GM12892 (cell line): ENCODE measurements around the gene KDM1B.
"Not testable (repeated sequence)": the region's sequence is repeated elsewhere in the genome, so short reads cannot be mapped to it uniquely, and the experiment has no call there.

Experiments
- DNase-seq: peaks from one replicate; pipeline ENCODE4 v3.0.0; 2011; ENCODE audit not compliant: insufficient read length
- FAIRE-seq: peaks from 2 replicates; lab custom pipeline; 2011; peaks lifted over from hg19 to GRCh38; lab: Jason Lieb, UNC
- POLR2A ChIP-seq: IDR thresholded peaks from 2 replicates; pipeline ENCODE4 v1.6.1; 2011; ENCODE audit warnings: low read depth, low read length, control low read depth
- POLR2AphosphoS5 ChIP-seq: IDR thresholded peaks from 2 replicates; pipeline ENCODE4 v1.6.1; 2011; ENCODE audit warnings: low read depth, low read length, control low read depth
- TAF1 ChIP-seq: IDR thresholded peaks from 2 replicates; pipeline ENCODE4 v1.6.1; 2011; ENCODE audit warnings: low read depth, mild to moderate bottlenecking, control low read depth, low read length, borderline replicate concordance

Gene KDM1B

GRCh38 chr6:18206591-18206990 is 51.4 kb downstream of the KDM1B start:
- TF ChIP-seq POLR2AphosphoS5 (no peak), POLR2A (no peak), TAF1 (no peak)
- no peak for FAIRE-seq
- no peak for DNase-seq

DNA sequence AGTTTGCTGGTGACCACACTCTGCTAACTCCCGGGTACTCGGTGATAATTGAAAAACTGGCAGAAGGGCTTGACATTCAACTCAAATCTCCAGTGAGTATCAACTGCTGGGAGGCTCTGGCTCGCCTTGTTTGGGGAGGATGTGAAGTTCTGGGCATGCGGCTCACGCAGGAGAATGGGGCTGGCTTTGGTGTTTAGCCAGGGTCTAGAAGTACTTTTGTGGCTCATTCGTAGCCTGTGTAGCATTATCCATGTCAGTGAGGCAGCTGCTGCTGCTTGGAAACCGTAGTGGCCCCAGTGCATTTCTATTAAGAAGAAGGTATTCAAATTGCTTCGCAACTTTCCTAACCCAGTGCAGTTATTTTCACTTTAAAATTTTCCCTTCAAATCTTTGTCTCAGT is 52.2 kb downstream of the KDM1B start:
- FAIRE-seq (no peak), DNase-seq (no peak)
- no peak for TF ChIP-seq TAF1
- no peak for TF ChIP-seq POLR2AphosphoS5
- no peak for TF ChIP-seq POLR2A

DNA sequence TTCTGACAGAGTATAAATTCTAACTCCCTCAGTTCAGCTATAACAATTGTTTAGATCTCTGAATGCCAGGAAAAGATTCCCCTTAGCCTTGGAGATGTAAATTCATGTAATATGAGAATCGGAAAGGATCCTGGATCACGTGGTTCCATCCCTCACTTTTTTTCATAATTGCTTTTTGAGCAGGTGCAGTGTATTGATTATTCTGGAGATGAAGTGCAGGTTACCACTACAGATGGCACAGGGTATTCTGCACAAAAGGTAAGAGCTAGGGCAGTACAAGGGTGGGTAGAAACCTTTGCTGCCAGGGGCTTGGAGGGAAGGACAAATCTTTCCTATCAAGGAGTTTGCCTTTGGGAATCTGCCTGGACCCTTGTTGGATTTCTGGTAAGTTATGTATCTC is 52.7 kb downstream of the KDM1B start:
- FAIRE-seq = no peak
- TF ChIP-seq POLR2AphosphoS5 (no peak), POLR2A (no peak), TAF1 (no peak)
- no peak for DNase-seq

DNA sequence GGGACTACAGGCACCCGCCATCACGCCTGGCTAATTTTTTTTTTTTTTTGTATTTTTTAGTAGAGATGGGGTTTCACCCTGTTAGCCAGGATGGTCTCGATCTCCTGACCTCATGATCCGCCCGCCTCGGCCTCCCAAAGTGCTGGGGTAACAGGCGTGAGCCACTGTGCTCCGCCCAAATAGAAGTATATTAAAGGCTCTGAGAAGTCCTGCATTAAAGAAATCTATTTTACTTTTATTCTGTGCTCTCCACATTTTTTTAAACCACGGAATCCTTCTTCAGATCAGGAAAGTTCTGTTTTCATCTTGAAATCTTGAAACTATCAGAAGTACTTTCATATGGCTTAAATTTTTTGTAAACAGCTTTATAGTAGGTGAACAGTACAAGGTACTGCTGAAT is 53.6 kb downstream of the KDM1B start:
- DNase-seq, FAIRE-seq: not testable (repeated sequence)

DNA sequence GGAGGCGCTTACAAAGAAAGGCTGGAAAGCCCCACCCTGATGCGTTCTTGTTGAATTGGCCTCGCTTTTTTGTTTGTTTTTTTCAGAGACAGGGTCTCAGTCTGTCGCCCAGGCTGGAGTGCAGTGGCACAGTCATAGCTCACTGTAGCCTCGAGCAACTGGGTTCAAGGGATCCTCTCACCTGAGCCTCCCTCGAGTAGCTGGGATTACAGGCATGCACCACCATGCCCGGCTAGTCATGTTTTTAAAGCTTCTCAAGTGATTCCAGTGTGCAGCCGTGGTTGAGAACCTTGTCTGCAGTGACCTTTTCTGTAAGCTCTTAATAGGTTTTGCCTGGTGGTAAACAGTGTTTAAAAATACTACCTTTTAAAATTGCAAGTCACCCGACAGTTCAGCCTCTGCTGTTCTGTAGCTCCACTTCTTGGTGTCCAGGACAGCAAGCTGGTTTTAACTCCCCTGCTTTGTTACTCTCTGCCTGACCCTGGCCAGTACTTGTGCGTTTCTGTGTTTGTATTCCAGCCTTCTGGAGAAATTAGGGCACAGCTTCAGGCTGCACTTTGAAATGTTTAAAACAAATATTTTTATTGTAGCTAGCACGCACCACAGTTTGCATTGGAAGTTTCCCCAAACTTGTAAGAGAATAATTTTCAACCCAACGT is 54.4 kb downstream of the KDM1B start:
- TF ChIP-seq POLR2A = no peak
- TF ChIP-seq TAF1 = no peak
- TF ChIP-seq POLR2AphosphoS5 = no peak
- no peak for DNase-seq
- no peak for FAIRE-seq

GRCh38 chr6:18210707-18211106 is 55.5 kb downstream of the KDM1B start:
- FAIRE-seq (no peak), DNase-seq (no peak)
- no peak for TF ChIP-seq POLR2AphosphoS5
- TF ChIP-seq POLR2A = no peak
- no peak for TF ChIP-seq TAF1

DNA sequence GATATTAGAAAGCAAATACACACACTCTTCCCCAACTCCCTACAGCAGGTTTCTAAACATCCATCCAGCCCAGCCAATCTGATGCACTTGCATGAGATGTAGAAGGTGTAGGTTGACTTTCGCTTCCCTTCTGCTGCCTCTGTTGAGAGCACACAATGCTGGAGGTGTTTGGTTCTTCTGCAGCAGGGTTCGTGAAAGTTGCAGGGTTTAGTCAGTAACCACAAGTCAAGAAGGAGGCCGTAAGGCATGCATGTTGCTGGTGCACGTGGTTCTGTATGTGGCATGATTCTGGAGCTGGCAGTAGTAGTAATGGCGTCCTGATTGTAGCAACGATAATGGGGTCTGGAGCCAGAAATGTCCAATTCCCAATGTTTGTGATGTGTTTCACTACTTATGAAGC is 56.1 kb downstream of the KDM1B start:
- DNase-seq (peak; percentile 40), FAIRE-seq (peak; percentile 94)
- TF ChIP-seq TAF1 (0 out of 2 replicates have a peak, but pooled peaks have one; percentile 29), POLR2AphosphoS5 (peak; percentile 38; the same call in 1 of the 2 replicates), POLR2A (peak; percentile 32; the same call in 1 of the 2 replicates)

DNA sequence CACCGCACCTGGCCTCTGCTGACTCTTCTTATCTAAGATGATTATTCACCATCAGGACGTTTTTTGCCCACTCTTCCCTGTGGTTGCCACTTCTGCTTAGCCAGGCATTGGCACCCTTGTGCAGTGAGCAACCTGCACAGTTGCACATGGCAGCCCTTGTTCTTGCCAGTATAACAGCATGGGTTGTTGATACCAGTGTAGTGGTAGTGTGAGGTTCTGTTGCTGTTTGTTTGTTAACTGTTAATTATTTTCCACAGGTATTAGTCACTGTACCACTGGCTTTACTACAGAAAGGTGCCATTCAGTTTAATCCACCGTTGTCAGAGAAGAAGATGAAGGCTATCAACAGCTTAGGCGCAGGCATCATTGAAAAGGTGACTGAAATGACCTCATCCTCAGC is 57.0 kb downstream of the KDM1B start:
- FAIRE-seq (no peak), DNase-seq (no peak)
- TF ChIP-seq POLR2A = no peak
- no peak for TF ChIP-seq POLR2AphosphoS5
- TF ChIP-seq TAF1 = no peak

- TF ChIP-seq POLR2AphosphoS5 = no peak
- FAIRE-seq = no peak
Observed at GRCh38 chr6:18213439-18213838, 58.2 kb downstream of the KDM1B start.

DNA sequence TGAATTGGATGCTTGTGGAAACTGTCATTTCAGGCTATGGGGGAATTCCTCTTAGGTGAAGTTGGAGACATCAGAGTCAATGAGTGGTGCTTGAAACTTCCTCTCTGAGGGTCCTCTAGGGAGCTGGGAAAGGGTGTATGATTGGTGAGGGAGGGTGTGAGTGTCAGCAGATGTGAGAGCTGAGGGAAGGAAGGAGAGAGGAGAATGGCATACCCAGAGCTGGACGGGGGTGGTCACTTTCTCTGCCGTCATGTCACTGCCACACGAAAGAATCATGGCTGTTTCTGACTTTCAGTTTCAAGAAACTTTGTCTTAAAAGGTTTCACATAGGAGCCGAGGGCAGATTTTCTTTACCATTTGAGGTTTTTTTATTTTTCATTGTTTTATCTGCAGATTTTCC is 58.8 kb downstream of the KDM1B start:
- DNase-seq (no peak), FAIRE-seq (peak; percentile 27)
- TF ChIP-seq POLR2A (no peak), TAF1 (no peak), POLR2AphosphoS5 (no peak)

More at GRCh38 chr6:18213439-18213838, 58.2 kb downstream of the KDM1B start:
- no peak for DNase-seq

- TF ChIP-seq POLR2AphosphoS5 = no peak
- TF ChIP-seq POLR2A = no peak
- no peak for TF ChIP-seq TAF1
- no peak for DNase-seq
- no peak for FAIRE-seq
Observed at GRCh38 chr6:18215436-18215835, 60.2 kb downstream of the KDM1B start.

DNA sequence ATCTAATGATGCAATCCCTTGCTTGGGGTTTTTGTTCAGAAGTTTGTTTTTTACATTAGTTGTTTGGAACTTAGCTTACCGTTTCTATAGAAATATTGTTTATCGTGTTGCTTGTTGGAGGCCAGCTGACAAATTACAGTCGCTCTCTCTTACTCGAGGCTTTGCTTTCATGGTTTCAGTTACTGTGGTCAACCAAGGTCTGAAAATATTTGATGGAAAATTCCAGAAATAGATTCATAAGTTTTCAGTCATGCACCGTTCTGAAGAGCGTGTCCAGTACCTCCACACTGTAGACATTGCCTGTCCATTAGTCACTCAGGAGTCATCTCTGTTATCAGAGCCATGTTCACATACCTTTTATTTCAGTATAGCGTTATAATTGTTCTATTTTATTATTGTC is 61.2 kb downstream of the KDM1B start:
- no peak for FAIRE-seq
- TF ChIP-seq POLR2A (no peak), POLR2AphosphoS5 (no peak)
- no peak for DNase-seq
